Stimulated activated naive CD4-positive, alpha-beta T cell (primary cell): Measurements from ENCODE around the gene GLDC.
"Not testable (repeated sequence)": the region's sequence is repeated elsewhere in the genome, so short reads cannot be mapped to it uniquely, and the experiment has no call there.

Experiments
- DNase-seq, 6 experiments: peaks; one replicate each; lab custom pipeline; 2025; lab: John Stamatoyannopoulos, UW

GLDC gene

DNA sequence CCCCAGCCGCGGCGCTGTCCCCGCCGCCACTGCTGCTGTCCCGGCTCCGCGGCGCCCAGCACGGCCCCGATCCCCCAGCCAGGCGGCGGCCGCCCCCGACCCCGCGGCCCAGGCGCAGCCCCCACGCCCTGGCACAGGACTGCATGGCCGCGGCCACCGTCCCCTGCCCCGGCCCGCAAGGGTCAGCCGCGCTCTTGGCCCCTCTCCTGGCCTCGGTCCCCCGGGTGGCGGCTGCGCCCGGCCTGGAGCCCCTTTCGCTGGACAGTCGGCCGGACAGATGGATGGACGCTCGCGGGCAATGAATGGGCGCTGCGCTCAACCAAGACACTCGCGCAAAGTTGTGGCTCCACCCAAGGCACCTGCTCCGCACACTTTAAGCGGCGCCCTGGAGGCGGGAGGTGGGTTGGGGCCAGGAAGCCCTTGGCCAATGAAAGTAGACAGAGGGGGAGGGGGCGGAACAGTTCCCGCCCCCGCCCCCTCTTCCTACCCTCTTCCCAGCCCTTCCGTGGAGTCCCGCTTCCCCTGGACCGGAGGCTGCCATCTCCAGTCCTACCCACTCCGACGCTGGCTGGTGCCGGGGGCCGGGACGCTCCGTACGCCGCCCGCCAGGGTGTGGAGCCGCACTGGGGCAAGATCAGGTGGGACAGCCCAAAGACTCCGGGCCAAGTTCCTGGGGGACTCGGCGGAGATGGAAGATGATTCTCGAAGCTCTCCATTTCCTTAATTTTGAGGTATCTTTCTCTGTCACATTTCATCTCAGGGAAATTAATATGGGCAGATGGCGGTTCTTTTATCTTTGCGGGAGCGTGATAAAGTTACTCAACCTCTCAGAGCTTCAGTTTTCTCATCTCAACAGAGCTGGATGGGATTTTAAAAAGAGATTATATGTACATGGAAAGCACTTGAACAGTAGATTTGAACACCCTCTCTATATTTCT is at the start of gene GLDC:
Gene GLDC, minus strand, starts transcription at position 375 of the 938 bp plus-strand sequence. Its CDS starts 230 bp downstream, at position 145.
- peak in 5 of 6 experiments; percentile 9 to 40 (median 32) for DNase-seq

DNA sequence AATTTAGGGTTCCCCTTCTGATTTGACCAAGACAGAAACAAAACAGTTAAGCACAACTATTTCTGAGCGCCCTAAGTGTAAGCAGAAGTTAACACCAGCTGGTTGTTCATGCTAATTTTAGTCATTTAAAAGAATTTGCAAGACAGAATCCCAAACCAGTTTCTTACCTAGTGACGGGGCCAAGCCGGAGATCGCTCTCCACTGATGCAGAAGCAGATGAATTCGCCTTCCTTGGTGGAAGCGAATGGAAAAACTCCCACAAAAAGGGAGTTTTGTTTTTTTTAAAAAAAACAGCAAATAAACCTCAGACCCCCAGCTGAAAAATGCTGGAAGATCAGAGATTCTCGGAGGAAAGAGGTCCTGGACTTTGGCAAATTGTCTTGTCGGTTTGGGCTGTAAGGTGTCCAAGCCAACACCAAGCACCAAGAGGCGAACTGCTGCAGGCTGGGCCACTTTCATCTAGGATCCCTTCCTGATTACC is 47.4 kb upstream of the GLDC start:
- DNase-seq = no peak

DNA sequence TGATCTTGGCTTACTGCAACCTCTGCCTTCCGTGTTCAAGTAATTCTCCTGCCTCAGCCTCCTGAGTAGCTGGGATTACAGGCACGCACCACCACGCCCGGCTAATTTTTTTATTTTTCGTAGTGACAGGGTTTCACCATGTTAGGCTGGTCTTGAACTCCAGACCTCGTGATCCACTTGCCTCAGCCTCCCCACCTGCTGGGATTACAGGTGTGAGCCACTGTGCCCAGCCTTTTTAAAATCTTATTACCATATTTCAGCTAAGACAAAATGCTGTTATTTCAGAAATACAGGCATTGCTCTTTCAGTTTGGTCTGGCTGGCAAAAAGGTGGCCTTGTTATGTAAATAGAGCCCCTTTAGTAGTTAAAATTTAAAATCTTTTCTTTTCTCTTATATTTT is 46.9 kb upstream of the GLDC start:
- DNase-seq = no peak

DNA sequence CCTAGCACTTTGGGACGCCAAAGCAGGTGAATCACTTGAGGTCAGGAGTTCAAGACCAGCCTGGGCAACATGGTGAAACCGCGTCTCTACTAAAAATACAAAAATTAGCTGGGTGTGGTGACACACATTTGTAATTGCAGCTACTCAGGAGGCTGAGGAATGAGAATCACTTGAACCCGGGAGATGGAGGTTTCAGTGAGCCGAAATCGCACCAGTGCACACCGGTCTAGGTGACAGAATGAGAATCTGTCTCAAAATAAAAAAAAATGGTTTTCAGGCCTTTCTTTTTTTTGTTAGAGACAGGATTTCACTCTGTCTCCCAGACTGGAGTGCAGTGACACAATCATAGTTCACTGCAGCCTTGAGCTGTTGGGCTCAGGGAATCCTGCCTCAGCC is 45.1 kb upstream of the GLDC start:
- DNase-seq = not testable (repeated sequence)

DNA sequence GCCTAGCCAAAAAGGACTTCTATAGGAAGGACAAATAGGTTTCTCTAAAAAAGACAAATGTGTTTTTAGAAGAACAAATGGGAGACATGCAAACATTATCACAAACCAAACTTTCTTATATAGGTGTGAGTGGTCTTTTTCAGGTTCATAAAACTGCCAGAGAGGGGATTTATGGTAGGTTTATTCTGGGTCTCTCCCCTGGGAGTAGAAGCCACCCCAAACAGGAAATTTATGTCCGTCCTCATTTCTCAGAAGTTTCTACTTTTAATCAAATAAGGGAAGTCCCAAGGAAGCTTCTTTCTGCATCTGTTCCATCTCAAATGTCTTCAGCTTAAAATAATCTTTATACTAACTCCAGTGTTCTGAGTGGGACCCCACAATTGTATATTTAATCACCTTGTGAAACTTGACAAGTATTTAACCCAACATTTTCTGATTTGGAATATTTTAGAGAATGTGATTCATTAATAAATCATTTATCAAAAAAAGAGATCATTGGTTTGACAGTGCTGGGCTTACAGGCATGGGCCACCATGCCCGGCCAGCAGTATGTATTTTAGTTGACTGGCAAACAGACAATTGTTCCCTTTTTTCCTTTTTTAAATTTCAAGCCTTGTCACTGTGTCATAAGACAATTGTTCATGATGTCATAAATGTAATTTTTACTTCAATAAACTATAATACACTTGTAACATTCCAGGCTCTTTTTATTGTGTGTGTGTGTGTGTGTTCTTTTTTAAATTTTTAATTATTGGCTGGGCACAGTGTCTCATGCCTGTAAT is 44.6 kb upstream of the GLDC start:
- no peak for DNase-seq

DNA sequence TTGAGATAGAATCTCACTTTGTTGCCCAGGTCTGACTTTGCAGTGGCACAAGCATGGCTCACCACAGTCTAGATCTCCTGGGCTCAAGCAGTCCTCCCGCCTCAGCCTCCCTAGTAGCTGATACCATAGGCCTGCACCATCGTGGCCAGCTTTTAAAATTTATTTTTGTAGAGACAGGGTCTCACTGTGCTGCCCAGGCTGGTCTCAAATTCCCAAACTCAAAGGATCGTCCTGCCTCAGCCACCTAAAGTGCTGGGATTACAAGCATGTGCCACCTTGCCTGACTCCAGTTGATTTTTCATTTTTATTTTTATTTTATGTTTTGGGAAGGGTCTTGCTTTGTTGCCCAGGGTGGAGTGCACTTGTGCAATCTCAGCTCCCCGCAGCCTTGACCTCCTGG is 41.7 kb upstream of the GLDC start:
- DNase-seq = no peak

DNA sequence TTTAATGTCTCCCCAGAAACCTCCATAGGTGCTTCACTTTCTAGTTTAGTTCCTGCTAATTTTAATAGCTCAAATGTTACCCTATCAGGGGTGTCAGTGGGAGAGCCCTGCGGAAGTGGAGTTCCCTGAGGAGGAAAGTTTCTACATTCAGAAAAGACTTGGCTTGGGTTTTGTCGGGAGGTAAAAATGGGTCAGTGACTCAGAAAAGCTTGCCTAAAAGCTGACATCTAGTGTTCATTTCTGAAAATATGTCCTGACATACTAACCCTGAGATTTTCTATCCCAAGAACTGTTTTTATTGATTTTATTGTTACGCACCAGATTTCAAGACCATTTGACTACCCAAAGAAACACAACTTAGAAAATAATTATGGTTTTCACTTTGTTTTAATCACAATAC is 40.9 kb upstream of the GLDC start:
- peak in 1 of 6 experiments; percentile 3 for DNase-seq

DNA sequence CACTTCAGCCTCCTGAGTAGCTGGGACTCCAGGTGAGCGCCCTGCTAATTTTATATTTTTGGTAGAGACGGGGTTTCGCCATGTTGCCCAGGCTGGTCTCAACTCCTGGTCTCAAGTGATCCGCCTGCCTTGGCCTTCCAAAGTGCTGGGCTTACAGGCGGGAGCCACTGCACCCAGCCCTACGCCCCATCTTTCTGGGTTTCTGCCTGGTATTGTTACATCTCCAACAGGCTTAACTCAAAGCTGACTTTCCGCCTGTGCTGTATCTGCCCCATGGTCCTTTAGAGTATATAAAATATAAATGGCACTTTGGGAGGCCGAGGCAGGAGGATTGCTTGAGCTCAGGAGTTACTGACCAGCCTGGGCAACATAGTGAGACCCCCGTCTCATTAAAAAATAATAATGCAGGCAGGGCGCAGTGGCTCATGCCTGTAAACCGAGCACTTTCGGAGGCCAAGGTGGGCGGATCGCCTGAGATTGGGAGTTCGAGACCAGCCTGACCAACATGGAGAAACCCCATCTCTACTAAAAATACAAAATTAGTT is 36.5 kb upstream of the GLDC start:
- no peak for DNase-seq

DNA sequence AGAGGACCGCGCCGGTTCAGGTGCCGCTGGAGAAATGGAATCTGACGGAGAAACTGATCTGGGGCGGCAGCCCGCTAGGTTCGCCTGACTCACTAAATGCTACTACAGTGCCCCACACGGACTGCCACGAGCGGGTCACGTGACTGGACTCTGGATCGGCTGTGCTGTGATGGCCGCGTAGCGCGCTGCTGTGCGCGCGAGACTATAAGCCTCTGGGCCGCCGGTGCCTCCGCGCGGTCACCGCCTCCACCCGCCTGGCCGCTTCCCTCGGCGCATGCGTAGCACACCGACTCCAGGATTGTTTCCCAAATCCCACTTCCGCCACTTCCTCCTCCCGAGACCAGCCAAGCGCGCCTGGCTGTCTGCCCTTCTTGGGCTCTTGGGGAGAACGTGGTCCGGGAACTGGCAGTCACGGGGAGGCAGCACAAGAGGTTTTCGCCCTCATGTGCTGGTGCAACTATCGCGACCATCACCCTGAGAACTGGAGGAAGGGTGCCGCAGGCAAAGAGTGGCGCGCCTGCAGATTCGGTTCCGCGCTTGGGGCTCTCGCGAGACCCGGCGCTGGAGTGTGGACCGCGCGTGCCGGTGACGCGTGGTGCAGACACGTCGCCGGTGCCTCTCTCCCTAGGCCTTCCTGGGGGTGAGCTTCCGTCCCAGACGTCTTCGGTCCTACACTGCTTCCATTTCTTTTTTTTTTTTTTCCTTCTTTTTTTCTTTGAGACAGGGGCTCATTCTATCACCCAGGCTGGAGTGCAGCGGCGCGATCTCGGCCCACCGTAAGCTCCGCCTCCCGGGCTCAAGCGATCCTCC is 35.8 kb upstream of the GLDC start:
- DNase-seq = peak; percentile 82 to 93 (median 90)

DNA sequence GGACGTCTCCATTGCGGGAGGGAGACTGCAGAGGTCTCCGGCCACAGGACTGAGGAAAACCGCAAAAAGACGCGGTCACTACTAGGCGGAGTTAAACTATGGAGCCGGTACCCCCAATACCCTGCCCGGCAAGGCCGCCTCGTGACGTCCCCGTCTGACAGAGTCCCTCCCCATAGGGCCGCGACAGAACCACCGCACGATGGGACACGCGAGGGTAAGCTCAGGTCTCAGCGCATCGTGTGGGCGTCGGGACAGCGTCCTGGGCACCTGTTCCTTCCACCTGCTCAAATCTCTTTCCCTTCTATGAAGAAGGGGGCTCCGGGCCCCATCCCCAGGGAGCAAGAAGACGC is 35.2 kb upstream of the GLDC start:
- peak in 4 of 6 experiments; percentile 60 to 77 (median 66) for DNase-seq

DNA sequence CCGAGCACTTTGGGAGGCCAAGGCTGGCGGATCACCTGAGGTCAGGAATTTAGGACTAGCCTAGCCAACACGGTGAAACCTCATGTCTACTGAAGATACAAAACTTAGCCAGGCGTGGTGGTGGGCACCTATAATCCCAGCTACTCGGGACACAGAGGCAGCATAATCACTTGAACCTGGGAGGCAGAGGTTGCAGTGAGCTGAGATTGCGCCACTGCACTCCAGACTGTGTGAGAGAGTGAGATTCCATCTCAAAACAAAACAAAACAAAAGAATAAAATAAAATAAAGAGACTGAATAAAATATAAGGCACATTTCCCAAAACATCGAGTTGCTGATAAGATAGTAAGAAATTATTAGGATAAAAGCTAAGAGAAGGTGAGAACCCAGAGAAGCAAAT is 32.3 kb upstream of the GLDC start:
- DNase-seq = no peak

DNA sequence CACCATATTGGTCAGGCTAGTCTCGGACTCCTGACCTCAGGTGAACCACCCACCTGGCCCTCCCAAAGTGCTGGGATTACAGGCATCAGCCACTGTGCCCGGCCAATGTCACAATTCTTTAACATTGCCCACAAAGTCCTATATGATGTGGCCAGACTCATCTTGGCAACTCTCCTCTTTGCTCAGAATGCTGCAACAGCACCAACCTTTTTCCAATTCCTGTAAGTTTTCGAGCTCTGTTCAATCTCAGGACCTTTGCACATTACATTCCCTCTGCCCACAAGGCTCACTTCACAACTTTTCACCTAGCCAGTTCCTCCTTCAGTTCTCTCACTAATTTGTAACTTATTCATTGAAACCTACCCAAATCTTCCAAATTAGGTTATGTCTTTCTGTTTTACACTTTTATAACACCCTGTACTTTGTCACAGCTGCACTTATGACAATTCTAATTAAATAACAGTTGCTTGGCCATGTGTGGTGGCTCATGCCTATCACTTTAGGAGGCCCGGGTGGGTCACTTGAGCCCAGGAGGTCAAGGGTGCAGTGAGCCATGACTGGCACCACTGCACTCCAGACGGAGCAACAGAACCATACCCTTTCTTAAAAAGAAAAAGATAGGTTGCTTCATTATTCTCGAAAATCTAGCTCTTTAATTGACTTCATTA is 30.9 kb upstream of the GLDC start:
- DNase-seq = no peak

DNA sequence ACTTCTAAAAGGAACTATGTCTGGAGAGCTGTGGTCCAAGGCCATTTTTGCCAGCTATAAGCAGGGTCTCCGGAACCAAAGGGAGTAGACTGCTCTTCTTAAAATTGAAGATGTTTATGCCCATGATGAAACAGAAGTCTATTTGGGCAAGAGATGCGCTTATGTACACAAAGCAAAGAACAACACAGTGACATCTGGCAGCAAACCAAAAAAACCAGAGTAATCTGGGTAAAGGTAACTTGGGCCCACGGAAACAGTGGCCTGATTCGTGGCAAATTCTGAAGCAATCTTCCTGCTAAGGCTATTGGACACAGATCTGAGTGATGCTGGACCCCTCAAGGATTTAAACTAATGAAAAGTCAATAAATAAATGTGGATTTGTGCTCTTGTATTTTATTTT is 29.7 kb upstream of the GLDC start:
- DNase-seq = no peak

DNA sequence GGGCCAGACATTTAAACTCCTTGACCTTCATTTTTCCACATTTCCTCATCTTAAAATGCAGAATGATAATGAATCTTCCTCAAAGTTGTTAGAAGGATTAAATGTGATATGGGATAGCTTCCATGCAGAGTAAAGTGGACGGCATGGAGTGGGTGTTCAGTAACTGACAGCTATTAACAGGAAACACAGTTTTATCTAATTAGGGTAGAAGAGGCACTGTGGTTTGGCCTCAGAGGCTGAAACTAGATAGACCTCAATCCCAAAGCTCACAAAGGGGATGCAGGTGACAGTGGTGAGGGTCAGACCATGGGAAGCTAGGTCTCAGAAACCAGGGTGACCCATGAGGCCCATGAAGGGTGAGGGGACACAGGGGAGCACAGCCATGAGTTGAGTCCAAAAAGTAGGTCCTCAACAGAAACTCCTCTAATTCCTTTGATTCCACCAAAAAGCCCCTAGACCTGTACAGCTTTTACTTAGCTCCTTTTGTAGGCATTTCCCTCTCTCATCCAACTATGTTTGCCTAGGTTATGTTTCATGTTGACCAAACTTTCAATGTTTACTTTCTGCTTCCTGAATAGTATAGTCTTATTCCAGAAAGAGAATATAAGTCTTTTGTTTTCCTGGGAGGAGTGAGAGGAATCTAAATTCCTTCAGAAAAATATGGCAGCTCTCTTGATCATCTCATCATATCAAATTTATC is 27.9 kb upstream of the GLDC start:
- DNase-seq = no peak

DNA sequence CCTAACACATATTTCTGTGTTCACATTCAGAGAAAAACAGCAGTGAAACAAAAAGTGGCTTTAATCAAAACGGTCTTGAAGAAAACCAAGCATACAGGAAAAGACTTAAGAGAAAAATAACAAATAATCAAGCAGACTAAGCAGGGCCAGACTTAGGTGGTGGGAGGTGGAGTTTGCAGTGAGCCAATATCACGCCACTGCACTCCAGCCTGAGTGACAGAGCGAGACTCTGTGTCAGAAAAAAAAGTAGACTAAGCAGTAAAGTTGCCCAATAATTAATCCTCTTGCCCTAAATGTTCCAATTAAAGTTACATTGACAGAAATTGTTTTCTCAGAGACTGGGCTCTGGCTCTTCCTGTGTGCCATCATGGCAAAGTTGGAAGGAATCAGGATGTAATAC is 26.6 kb upstream of the GLDC start:
- no peak for DNase-seq

DNA sequence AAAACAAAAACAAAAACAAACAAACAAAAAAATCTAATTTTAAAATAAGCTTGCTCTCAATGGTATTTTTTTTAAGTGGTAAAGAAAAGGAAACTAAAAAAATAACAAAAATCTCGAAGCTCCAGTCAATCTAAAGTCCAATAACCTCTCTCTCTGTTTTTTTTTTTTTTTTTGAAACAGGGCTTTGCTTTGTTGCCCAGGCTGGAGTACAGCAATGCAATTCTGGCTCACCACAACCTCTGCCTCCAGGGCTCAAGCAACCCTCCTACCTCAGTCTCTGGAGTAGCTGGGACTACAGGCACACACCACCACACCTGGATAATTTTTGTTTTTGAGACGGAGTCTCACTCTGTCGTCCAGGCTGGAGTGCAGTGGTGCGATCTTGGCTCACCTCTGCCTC is 25.9 kb upstream of the GLDC start:
- no peak for DNase-seq

DNA sequence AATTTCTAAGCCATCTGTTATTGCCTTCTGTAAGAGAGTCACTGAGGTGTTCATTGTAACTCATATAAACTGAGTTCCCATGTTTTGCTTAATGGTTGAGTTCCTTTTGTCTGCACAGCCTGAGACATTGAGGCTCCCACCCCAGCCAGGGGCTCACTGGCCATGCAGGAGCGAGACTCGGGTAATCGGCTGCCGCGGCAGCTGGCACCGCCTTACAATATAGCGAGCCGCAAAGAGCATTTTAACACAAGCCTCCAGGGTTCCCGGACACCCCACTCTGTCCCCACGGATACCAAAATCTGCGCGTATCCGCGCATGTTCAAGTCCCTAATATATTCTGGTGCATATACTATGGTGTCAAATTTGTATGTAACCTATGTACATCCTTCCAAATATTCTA is 24.4 kb upstream of the GLDC start:
- DNase-seq = no peak

DNA sequence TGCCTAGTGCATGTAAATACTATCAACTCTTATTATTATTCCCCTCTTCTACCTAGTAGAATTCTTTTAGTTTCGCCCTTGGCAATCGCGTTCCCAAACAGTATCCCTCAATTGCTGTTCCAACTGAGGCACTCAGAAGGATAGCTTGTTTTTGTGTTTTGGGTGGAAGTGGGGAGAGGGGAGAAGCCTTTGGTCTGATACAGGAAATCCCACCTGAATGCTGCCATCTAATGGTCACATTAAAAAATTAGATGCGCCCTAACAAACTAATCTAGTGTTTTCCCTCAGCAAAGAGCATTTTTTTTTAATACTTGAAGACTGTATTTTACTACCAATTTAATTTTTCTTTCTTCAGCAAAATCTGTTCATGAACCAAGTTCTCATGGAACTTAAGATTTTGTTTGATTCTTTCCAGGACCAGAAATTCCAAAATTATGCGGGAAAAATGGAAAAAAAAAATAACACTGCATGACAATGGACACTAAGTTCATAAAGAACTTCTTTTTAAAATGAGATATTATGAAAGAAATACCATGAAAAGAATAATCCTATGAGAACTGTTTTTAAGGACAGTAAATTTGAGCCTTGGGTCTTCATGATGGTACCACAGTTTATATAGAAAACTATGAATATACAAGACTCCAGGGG is 22.2 kb upstream of the GLDC start:
- peak in 1 of 6 experiments; percentile 5 for DNase-seq

DNA sequence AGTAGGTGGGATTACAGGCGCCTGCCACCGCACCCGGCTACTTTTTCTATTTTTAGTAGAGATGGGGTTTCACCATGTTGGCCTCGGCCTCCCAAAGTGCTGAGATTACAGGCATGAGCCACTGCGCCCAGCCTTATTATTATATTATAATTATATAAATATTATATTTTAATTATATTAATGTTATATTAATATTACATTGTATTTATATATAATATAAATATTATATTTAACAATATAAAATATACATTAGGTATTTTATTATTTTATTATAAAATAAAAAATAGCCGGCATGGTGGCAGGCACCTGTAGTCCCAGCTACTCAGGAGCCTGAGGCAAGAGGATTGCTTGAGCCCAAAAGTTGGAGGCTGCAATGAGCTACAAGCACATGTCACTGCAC is 21.6 kb upstream of the GLDC start:
- DNase-seq = no peak

DNA sequence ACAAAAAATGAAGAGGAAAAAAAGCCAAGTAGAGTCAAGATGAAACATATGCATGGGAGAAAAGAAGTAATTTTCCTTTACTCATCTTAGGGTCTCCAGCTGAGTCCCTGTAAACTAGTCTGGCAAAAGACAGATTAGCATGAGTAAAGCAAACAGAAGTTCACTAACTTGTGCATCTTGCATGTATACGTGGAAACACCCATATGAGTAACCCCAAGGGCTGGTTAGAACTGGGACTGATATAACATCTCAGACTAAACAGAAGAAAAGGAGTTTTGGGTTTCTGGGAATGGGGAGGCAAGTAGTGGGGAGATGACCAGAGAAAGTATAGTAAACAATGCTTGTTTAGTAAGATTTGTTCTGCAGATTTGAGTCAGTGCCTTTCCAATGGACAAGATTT is 20.1 kb upstream of the GLDC start:
- DNase-seq = no peak
